A549 treated with Hydrocortisone at 1 μM for 4 hours (cell line): ENCODE measurements around the gene DMAC1. TPM values are rescaled to one million over a fixed set of nuclear protein-coding genes. Genes with fewer than 3 reads are reported as not detected.

Experiments
- total RNA-seq: library from RNA; stranded (reverse); fragments of 200-300 nt; extraction: Qiagen RNA extraction; gene quantifications from 5 replicates; pipeline ENCODE4 v1.2.3, GENCODE V29; 2022

Gene DMAC1, protein sequence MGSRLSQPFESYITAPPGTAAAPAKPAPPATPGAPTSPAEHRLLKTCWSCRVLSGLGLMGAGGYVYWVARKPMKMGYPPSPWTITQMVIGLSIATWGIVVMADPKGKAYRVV
- total RNA-seq, result 19.3 to 85.6 TPM (median 77.5 TPM) in 5 replicates

DNA sequence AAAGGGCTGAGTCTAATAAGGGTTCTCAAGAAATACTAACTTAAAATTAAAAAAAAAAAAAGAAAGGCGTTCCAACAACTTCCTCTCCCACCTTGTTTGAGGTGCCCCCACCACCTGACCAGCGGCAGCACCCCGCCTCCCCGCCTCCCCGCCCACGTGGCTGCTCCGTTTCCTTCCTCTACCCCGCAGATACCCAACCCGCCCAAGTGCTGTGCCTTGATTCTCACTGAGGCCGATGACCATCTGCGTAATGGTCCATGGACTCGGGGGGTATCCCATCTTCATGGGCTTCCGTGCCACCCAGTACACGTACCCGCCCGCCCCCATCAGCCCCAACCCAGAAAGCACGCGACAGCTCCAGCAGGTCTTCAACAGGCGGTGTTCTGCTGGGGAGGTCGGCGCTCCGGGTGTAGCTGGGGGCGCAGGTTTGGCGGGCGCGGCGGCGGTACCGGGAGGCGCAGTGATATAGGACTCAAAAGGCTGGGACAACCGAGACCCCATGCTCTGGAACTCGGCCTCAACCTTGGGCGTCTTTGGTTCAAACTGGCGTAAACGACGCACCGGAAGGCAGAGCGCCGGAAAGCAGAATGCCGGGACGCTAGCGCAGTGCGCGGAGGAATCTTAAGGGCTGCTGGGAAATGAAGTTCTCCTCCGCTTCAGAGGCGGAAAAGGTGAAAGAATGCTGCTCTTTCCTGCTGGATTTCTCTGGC is at the start of gene DMAC1:
TSS of gene DMAC1 (minus strand) at position 545 of the 710 bp plus-strand sequence. CDS start at position 501, 44 bp downstream.

